ENCODE measurements around the gene KIF3A.

GRCh38 chr5:132753135-132753987 lies 16.0 kb upstream of the KIF3A start:
- TF ChIP-seq RAD21 (conservative IDR thresholded peaks at IDR 0.05) (no peak), CTCF (IDR thresholded peaks at IDR 0.05; ENCODE audit: poor library complexity, severe bottlenecking) (no peak), EZH2 (IDR thresholded peaks at IDR 0.05; ENCODE audit: borderline replicate concordance, insufficient read depth, low read length, poor library complexity, severe bottlenecking) (no peak), SMC3 (conservative IDR thresholded peaks at IDR 0.05; ENCODE audit: poor library complexity) (no peak), POLR2AphosphoS5 (IDR thresholded peaks at IDR 0.05) (no peak), EP300 (conservative IDR thresholded peaks at IDR 0.05; ENCODE audit: poor library complexity, severe bottlenecking) (no peak), MXI1 (conservative IDR thresholded peaks at IDR 0.05; ENCODE audit: poor library complexity, severe bottlenecking) (no peak), REST (IDR thresholded peaks at IDR 0.05; ENCODE audit: borderline replicate concordance) (no peak), TAF1 (IDR thresholded peaks at IDR 0.05; ENCODE audit: low read depth) (no peak)

Data from neural cell (in vitro differentiated cells).